ENCODE data around the gene SCG5.

SCG5 gene

DNA sequence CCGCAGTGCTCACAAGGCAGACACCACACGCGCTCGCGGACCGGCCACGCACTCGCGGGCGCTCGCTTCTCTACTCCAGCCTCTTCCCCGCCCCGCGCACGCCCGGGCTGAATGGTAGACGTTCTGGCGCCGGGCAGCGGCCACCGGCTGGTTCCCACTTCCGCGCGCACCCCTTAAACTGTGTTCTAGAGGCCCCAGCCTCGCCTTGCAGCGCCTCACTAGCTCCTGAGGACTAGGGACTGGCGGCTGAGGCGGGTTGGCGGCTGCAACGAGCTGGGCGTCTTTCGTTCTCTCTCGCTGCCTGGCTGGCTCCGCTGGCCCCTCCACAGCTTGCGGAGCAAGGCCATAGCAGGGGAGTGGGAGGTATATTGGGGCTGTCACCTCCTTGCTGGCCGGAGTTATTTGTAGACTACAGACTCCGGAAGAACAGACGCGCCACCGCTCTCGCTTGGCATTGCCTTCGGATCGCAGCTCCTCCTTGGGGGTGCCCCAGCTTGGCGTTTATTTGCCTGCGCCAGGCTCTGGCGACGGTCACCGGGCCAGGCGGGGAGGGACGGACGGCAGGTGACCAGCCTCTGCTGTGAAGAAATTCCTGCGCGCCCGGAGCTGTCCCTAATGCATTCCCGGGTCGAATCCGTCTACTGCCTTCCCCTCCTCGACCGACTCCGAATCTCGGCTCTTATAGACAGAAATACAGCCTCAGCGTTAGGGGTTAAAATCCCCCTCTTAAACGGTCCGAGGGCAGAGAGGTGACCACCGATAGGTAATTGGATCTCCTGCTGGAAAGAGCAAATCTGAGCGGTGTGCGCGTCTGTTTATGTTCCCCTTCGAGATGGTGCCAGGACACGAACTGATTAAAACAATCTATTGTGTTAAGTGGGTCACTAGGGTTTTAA lies 77.6 kb downstream of the SCG5 start:
- in situ Hi-C loops (cut with HindIII; ENCODE audit: low sequenced_read_pairs): no loop called here

- in situ Hi-C loops (cut with HindIII; ENCODE audit: low sequenced_read_pairs): no loop called here
Observed at GRCh38 chr15:32721596-32721995, 80.1 kb downstream of the SCG5 start.

DNA sequence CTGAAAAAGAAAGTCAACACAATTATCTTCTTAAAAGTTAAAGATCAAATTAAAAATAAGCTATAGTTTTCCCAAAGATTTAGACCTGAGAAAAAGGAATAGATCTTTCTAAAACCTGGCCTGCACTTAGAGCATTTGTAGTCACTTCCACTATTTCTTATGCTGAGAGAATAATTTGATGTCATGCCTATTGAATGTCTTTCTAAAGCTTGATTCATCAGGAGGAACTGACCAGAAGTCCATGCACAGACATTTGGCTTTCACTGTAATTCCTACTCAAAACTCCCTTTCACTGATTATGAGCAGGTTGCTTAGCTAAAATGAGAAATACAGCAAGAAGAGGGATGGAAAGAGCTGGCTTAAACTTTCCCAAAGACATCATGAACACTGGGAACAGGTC lies 80.6 kb downstream of the SCG5 start:
- in situ Hi-C loops (cut with HindIII; ENCODE audit: low sequenced_read_pairs): no loop called here

DNA sequence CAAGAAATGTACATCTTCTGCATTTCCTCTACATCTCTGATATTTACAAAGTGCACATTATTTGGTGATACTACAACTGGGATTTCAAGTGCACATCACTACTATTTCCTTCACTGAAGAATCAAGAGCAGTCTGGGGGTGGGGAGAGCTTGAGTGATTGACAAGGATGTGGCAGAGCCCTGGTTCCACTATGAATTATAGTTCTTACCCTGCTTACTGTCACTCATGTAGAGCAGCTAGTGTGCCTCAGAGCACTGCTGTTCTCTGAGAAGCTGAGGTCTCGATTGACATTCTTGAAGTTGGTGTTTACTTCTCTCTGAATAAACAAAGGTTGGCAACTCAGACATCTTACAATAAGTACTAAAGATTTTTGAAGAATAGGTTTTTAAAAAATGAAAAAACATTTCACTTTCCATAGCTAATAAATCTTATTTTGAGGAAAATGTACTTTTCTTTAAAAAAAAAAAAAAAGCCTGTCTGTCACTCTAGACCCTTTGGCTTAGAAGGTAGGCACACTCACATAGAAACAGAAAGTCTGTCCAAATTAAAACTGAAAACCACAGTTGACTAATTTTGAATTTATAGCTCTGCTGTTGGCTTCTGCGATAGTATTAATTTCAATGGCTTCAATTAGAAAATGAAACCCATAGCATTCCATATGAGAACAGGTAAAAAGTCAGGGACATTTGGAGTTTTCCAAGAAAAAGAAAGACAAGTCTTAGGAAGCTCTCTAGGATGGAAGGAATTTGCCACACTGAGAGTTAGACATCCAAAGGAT lies 81.8 kb downstream of the SCG5 start:
- in situ Hi-C loops (cut with HindIII; ENCODE audit: low sequenced_read_pairs): no loop called here

- in situ Hi-C loops (cut with HindIII; ENCODE audit: low sequenced_read_pairs): no loop called here
Observed at GRCh38 chr15:32729700-32730395, 88.3 kb downstream of the SCG5 start.

DNA sequence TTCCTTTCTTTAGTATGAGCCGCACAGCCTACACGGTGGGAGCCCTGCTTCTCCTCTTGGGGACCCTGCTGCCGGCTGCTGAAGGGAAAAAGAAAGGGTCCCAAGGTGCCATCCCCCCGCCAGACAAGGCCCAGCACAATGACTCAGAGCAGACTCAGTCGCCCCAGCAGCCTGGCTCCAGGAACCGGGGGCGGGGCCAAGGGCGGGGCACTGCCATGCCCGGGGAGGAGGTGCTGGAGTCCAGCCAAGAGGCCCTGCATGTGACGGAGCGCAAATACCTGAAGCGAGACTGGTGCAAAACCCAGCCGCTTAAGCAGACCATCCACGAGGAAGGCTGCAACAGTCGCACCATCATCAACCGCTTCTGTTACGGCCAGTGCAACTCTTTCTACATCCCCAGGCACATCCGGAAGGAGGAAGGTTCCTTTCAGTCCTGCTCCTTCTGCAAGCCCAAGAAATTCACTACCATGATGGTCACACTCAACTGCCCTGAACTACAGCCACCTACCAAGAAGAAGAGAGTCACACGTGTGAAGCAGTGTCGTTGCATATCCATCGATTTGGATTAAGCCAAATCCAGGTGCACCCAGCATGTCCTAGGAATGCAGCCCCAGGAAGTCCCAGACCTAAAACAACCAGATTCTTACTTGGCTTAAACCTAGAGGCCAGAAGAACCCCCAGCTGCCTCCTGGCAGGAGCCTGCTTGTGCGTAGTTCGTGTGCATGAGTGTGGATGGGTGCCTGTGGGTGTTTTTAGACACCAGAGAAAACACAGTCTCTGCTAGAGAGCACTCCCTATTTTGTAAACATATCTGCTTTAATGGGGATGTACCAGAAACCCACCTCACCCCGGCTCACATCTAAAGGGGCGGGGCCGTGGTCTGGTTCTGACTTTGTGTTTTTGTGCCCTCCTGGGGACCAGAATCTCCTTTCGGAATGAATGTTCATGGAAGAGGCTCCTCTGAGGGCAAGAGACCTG lies 89.5 kb downstream of the SCG5 start:
- in situ Hi-C loops (cut with HindIII; ENCODE audit: low sequenced_read_pairs): no loop called here

DNA sequence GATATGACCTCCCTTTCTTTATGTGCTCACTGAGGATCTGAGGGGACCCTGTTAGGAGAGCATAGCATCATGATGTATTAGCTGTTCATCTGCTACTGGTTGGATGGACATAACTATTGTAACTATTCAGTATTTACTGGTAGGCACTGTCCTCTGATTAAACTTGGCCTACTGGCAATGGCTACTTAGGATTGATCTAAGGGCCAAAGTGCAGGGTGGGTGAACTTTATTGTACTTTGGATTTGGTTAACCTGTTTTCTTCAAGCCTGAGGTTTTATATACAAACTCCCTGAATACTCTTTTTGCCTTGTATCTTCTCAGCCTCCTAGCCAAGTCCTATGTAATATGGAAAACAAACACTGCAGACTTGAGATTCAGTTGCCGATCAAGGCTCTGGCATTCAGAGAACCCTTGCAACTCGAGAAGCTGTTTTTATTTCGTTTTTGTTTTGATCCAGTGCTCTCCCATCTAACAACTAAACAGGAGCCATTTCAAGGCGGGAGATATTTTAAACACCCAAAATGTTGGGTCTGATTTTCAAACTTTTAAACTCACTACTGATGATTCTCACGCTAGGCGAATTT lies 91.2 kb downstream of the SCG5 start:
- in situ Hi-C loops (cut with HindIII; ENCODE audit: low sequenced_read_pairs): no loop called here

- in situ Hi-C loops (cut with HindIII; ENCODE audit: low sequenced_read_pairs): no loop called here
Observed at GRCh38 chr15:32733281-32733680, 91.8 kb downstream of the SCG5 start.

DNA sequence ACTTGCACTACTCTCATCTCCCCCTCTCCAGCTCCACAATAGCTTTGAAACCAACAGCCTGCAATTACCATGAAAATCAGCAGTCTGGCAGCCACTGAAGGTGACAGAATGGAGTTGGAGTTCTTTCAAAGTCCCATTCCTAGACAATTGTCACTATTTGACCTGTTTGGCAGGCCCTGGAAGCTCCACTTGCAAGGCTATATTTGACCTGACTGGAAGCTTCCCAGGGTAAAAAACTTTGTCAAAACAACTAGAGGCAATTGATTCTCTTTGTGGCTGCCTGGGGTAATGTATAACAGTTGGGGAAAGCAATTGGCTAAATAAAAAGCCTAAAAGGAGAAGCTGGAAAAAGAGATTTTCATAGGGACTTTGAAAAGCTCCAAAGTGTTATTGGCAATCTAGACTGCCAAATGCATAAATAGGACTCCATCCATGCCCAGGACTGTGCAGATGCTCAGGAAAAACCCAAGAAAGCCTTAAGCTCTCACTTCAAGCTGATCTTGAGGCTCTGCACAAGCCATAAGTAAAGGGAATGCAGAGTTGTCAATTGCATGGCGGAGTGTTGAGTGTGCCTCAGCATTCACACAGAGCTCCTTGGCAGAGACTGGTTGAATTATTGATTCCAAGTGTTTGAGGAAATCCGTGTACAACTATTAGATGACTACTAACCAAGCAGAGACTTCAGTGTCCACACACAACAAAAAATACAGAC lies 94.6 kb downstream of the SCG5 start:
- in situ Hi-C loops (cut with HindIII; ENCODE audit: low sequenced_read_pairs): loop anchor here (5.0 kb wide), 2 partner anchors 74 to 81 kb away; no protein-coding TSS in a partner anchor

- in situ Hi-C loops (cut with HindIII; ENCODE audit: low sequenced_read_pairs): loop anchor here (5.0 kb wide), 2 partner anchors 74 to 81 kb away; no protein-coding TSS in a partner anchor
Observed at GRCh38 chr15:32736701-32737061, 95.2 kb downstream of the SCG5 start.

GRCh38 chr15:32737304-32737703 lies 95.8 kb downstream of the SCG5 start:
- in situ Hi-C loops (cut with HindIII; ENCODE audit: low sequenced_read_pairs): loop anchor here (5.0 kb wide), 2 partner anchors 75 to 80 kb away; no protein-coding TSS in a partner anchor

- in situ Hi-C loops (cut with HindIII; ENCODE audit: low sequenced_read_pairs): loop anchor here (5.0 kb wide), 2 partner anchors 76 to 79 kb away; no protein-coding TSS in a partner anchor
Observed at GRCh38 chr15:32738666-32739065, 97.2 kb downstream of the SCG5 start.

GRCh38 chr15:32739522-32740063 lies 98.1 kb downstream of the SCG5 start:
- in situ Hi-C loops (cut with HindIII; ENCODE audit: low sequenced_read_pairs): loop anchor here (5.0 kb wide), 2 partner anchors 77 to 78 kb away; no protein-coding TSS in a partner anchor

GRCh38 chr15:32743411-32744140 lies 102.1 kb downstream of the SCG5 start:
- in situ Hi-C loops (cut with HindIII; ENCODE audit: low sequenced_read_pairs): no loop called here

GRCh38 chr15:32746116-32746857 lies 104.8 kb downstream of the SCG5 start:
- in situ Hi-C loops (cut with HindIII; ENCODE audit: low sequenced_read_pairs): no loop called here
